Tibial nerve (tissue), 4 donors: ENCODE measurements around the gene CRLF2. TPM values are rescaled to one million over a fixed set of nuclear protein-coding genes. Genes with fewer than 3 reads are reported as not detected.
"Not testable (repeated sequence)": the region's sequence is repeated elsewhere in the genome, so short reads cannot be mapped to it uniquely, and the experiment has no call there.

Experiments used
- DNase-seq, 2 donors: peaks; one replicate each; pipeline ENCODE4 v3.0.0-alpha.2; 2019; ENCODE audit warnings: low spot score in 2 of 2
- H3K27ac ChIP-seq, 4 donors: fragments of 200-600 bp; sonication (generic) in 3 of 4; one replicate each; pipeline ENCODE4 v1.5.1; 2017 to 2019; ENCODE audit warnings: mild to moderate bottlenecking in 1 of 4
- H3K27me3 ChIP-seq, 2 donors: fragments of 200-600 bp; sonication (generic) in 1 of 2; one replicate each; pipeline versions ENCODE4 v1.5.1 to v1.6.0; 2017 to 2019
- H3K36me3 ChIP-seq, 3 donors: fragments of 200-600 bp; sonication (generic); one replicate each; pipeline ENCODE4 v1.5.1; 2018 to 2019
- H3K4me1 ChIP-seq, 4 donors: fragments of 200-600 bp; sonication (generic) in 3 of 4; one replicate each; pipeline ENCODE4 v1.5.1; 2017 to 2019
- H3K4me3 ChIP-seq, 4 donors: fragments of 200-600 bp; sonication (generic) in 3 of 4; one replicate each; pipeline ENCODE4 v1.5.1; 2017 to 2019; ENCODE audit warnings: mild to moderate bottlenecking in 1 of 4, moderate library complexity in 1 of 4
- H3K9me3 ChIP-seq, 4 donors: fragments of 200-600 bp; sonication (generic) in 3 of 4; one replicate each; pipeline ENCODE4 v1.5.1; 2017 to 2019
- EP300 ChIP-seq, 2 donors: sonication (generic); formaldehyde crosslinking; IDR thresholded peaks; one replicate each; pipeline ENCODE4 v1.6.1; 2017; ENCODE audit warnings: antibody characterized with exemption in 2 of 2, mild to moderate bottlenecking in 1 of 2
- POLR2A ChIP-seq, 2 donors: fragments of 450-650 bp; IDR thresholded peaks; one replicate each; pipeline ENCODE4 v1.6.1; 2017; ENCODE audit warnings: antibody characterized with exemption in 2 of 2, mild to moderate bottlenecking in 2 of 2, moderate library complexity in 2 of 2
- WGBS, 2 donors: methylation state at CpG; one replicate each; pipeline ENCODE4 v1.1.5; 2018; 5-methylcytosine and 5-hydroxymethylcytosine counted together
- total RNA-seq, 4 donors: library from RNA; depleted of rRNA; stranded (reverse); fragments of >200 nt; gene quantifications; one replicate each; pipeline ENCODE4 v1.1.0, GENCODE V29; 2016
- TF ChIP-seq, protein P1 (sequence below), 5 experiments: fragments of 200-600 bp in 3 of 5; fragments of 450-650 bp in 2 of 5; sonication (generic) in 3 of 5; IDR thresholded peaks; one replicate each; pipeline ENCODE4 v1.5.1; 2016 to 2019; ENCODE audit warnings: antibody characterized with exemption in 5 of 5, mild to moderate bottlenecking in 3 of 5, moderate library complexity in 2 of 5

CRLF2 gene
- total RNA-seq, 4 donors from 2014 or later, result 0.44 to 3.1 (median 0.84) TPM; not detected in 1

DNA sequence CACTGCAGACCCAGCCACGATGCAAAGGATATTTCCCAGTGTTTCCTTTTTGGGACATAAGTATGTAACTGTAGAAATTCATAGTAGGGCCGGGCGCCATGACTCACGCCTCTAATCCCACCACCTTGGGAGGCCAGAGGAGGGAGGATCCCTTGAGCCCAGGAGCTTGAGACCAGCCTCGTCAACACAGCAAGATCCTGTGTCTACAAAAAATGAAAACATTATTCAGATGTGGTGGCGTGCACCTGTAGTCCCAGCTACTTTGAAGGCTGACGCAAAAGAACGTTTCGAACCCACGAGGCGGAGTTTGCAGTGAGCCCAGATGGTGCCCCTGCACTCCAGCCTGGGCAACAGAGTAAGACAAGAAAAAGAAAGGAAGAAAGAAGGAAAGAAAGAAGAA lies 49.2 kb downstream of the CRLF2 start:
- peaks cover 0 to 4% (median 0%) of the 10 kb centered on the region in 4 donors for H3K4me1 ChIP-seq
- no peak for DNase-seq
- H3K36me3 ChIP-seq, result no peaks in the 10 kb centered on the region
- peaks cover 0 to 12% of the 10 kb centered on the region in 2 donors for H3K27me3 ChIP-seq
- WGBS, 2 donors, result 74 to 76% methylated on average over 11 of the region's 11 CpGs
- H3K9me3 ChIP-seq, result no peaks in the 10 kb centered on the region
- no peak overlapping the region for H3K27ac ChIP-seq
- TF ChIP-seq, protein P1, sequence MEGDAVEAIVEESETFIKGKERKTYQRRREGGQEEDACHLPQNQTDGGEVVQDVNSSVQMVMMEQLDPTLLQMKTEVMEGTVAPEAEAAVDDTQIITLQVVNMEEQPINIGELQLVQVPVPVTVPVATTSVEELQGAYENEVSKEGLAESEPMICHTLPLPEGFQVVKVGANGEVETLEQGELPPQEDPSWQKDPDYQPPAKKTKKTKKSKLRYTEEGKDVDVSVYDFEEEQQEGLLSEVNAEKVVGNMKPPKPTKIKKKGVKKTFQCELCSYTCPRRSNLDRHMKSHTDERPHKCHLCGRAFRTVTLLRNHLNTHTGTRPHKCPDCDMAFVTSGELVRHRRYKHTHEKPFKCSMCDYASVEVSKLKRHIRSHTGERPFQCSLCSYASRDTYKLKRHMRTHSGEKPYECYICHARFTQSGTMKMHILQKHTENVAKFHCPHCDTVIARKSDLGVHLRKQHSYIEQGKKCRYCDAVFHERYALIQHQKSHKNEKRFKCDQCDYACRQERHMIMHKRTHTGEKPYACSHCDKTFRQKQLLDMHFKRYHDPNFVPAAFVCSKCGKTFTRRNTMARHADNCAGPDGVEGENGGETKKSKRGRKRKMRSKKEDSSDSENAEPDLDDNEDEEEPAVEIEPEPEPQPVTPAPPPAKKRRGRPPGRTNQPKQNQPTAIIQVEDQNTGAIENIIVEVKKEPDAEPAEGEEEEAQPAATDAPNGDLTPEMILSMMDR (IDR thresholded peaks at IDR 0.05), result no peak
- TF ChIP-seq POLR2A (IDR thresholded peaks at IDR 0.05) (no peak), EP300 (IDR thresholded peaks at IDR 0.05) (no peak)
- H3K4me3 ChIP-seq, result no peak overlapping the region

GRCh38 chrX:1162119-1162916 lies 50.1 kb downstream of the CRLF2 start:
- Histone ChIP-seq H3K27me3 (peaks cover 0 to 12% of the 10 kb centered on the region in 2 donors), H3K9me3 (no peaks in the 10 kb centered on the region), H3K4me1 (peaks cover 0 to 4% (median 0%) of the 10 kb centered on the region in 4 donors), H3K36me3 (no peaks in the 10 kb centered on the region), H3K27ac (no peak overlapping the region), H3K4me3 (no peak overlapping the region)
- TF ChIP-seq POLR2A (IDR thresholded peaks at IDR 0.05) (no peak), EP300 (IDR thresholded peaks at IDR 0.05) (no peak)
- TF ChIP-seq, protein P1 (IDR thresholded peaks at IDR 0.05), result no peak
- no peak for DNase-seq
- 81 to 86% methylated on average over 10 of the region's 10 CpGs for WGBS, 2 donors

DNA sequence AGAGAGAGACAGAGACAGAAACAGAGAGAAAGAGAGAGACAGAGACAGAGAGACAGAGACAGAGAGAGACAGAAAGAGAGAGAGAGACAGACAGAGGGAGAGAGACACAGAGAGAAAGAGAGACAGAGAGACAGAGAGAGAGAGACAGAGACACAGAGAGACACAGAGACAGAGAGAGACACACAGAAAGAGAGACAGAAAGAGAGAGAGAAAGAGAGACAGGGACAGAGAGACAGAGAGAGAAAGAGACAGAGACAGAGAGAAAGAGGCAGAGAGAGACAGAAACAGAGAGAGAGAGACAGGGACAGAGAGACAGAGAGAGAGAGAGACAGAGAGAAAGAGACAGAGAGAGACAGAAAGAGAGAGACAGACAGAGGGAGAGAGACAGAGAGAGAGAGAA lies 52.9 kb downstream of the CRLF2 start:
- Histone ChIP-seq H3K9me3 (no peaks in the 10 kb centered on the region), H3K4me1 (peaks cover 0 to 1% (median 0%) of the 10 kb centered on the region in 4 donors), H3K27me3 (peaks cover 0 to 8% of the 10 kb centered on the region in 2 donors), H3K27ac (no peak overlapping the region), H3K4me3 (no peak overlapping the region), H3K36me3 (no peaks in the 10 kb centered on the region)
- no peak for DNase-seq
- TF ChIP-seq, protein P1 (IDR thresholded peaks at IDR 0.05), result no peak
- TF ChIP-seq EP300 (IDR thresholded peaks at IDR 0.05) (no peak), POLR2A (IDR thresholded peaks at IDR 0.05) (no peak)

DNA sequence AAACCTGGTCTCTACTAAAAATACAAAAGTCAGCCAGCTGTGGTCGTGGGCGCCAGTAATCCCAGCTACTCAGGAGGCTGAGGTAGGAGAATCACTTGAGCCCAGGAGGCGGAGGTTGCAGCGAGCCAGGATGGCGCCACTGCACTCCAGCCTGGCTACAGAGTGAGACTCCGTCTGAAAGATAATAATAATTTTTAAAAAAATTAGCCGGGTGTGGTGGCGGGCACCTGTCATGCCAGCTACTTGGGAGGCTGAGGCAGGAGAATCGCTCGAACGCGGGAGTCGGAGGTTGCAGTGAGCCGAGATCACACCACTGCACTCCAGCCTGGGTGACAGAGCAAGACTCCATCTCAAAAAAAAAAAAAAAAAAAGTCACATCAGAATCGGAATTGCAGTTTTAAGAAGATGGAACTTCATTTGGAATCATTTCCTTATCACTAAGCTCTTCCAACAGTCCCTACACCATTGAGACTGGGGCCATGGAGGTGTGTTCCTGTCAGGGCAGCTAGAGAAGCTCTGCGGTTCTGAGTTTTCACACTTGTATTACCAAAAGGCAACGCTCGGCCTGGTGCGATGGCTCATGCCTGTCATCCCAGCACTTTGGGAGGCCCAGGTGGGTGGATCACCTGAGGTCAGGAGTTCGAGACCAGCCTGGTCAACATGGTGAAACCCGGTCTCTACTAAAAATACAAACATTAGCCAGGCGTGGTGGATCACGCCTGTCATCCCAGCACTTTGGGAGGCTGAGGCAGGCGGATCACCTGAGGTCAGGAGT lies 55.6 kb downstream of the CRLF2 start:
- WGBS, 2 donors, result 88% methylated on average over 24 of the region's 24 CpGs
- not testable (repeated sequence) for H3K27me3 ChIP-seq, DNase-seq, H3K4me3 ChIP-seq, H3K36me3 ChIP-seq, H3K9me3 ChIP-seq, H3K27ac ChIP-seq, H3K4me1 ChIP-seq

DNA sequence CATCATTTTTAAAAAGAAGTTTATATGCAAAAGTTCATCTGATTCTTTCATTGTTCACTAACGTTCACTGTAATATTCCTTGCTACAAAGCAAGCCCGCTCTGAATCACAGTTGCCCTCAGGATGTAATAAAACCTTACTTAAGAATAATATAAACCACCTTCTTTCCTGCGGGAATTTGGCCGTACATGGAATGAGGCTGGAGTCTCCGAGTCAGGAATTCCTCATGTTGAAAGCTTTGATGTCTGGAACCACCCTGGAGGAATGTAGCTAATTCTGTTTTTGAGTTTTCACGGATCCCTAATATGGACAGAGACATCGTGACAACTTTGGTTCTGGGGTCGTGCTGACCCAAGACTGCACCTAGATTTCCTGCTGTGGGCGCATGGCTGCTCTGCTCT lies 58.5 kb downstream of the CRLF2 start:
- Histone ChIP-seq H3K4me1 (no peaks in the 10 kb centered on the region), H3K27me3 (no peaks in the 10 kb centered on the region), H3K27ac (no peak overlapping the region), H3K4me3 (no peak overlapping the region), H3K36me3 (no peaks in the 10 kb centered on the region), H3K9me3 (peaks cover 0 to 3% (median 0%) of the 10 kb centered on the region in 4 donors)
- TF ChIP-seq, protein P1 (IDR thresholded peaks at IDR 0.05), result no peak
- no peak for TF ChIP-seq POLR2A (IDR thresholded peaks at IDR 0.05)
- no peak for TF ChIP-seq EP300 (IDR thresholded peaks at IDR 0.05)
- WGBS, 2 donors, result 18 to 19% methylated on average over 9 of the region's 9 CpGs
- no peak for DNase-seq
